Measurements from ENCODE around the gene P3H3.
"Not testable (repeated sequence)": the region's sequence is repeated elsewhere in the genome, so short reads cannot be mapped to it uniquely, and the experiment has no call there.

P3H3 gene

GRCh38 chr12:6887460-6887859, 59.3 kb downstream of the P3H3 start:
- no peak for TF ChIP-seq CTCF (IDR thresholded peaks at IDR 0.05; ENCODE audit: low read depth, low read length, missing control alignments)
- in situ Hi-C loops (cut with HindIII; ENCODE audit: low sequenced_read_pairs) = no loop called here
- no peak overlapping the region for H3K4me3 ChIP-seq (ENCODE audit: low read depth, low read length)
- no peak for DNase-seq (ENCODE audit: low read depth)

DNA sequence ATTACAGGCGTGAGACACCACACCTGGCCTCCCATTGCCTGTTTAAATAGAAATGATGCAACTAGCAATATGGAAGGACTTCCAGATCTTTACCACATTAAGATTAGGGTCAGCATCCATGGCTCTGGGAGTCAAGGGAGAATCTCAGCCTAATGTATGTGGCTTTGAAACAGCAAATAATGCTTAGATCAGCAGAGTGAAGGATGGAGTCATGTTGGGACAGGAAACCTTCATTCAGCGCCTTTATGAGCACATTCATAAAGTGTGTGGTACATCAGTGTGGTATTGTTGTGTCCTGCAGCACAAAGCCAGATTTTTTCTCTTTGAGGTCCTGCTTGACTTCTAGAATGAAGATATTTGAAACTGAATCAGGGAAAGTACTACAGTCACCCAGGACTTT, 60.2 kb downstream of the P3H3 start:
- TF ChIP-seq CTCF (IDR thresholded peaks at IDR 0.05; ENCODE audit: low read depth, low read length, missing control alignments) = no peak
- DNase-seq (ENCODE audit: low read depth) = no peak
- H3K4me3 ChIP-seq (ENCODE audit: low read depth, low read length) = no peak overlapping the region
- in situ Hi-C loops (cut with HindIII; ENCODE audit: low sequenced_read_pairs) = no loop called here

- in situ Hi-C loops (cut with HindIII; ENCODE audit: low sequenced_read_pairs); DNase-seq (ENCODE audit: low read depth); H3K4me3 ChIP-seq (ENCODE audit: low read depth, low read length): not testable (repeated sequence)
Observed at GRCh38 chr12:6888794-6889193, 60.6 kb downstream of the P3H3 start.

Data from astrocyte of the cerebellum (primary cell).